Colonic mucosa (tissue), 4 donors: ENCODE results near the gene AGO4. TPM values are rescaled to one million over a fixed set of nuclear protein-coding genes. Genes with fewer than 3 reads are reported as not detected.
"Not testable (repeated sequence)": the region's sequence is repeated elsewhere in the genome, so short reads cannot be mapped to it uniquely, and the experiment has no call there.

ENCODE experiments used
- DNase-seq: peaks from one replicate; pipeline ENCODE4 v3.0.0-alpha.2; 2020
- H3K27ac ChIP-seq: fragments of 200-600 bp; one replicate; pipeline ENCODE4 v1.8.0; 2021
- H3K27me3 ChIP-seq: fragments of 200-600 bp; one replicate; pipeline ENCODE4 v1.8.0; 2021
- H3K36me3 ChIP-seq: fragments of 200-600 bp; one replicate; pipeline ENCODE4 v1.8.0; 2021
- H3K4me1 ChIP-seq: fragments of 200-600 bp; one replicate; pipeline ENCODE4 v1.8.0; 2021; ENCODE audit warnings: mild to moderate bottlenecking
- H3K4me3 ChIP-seq: fragments of 200-600 bp; one replicate; pipeline ENCODE4 v1.8.0; 2021
- H3K9ac ChIP-seq, 2 donors: one replicate each; pipeline ENCODE4 v1.7.0; 2013; ENCODE audit warnings: control low read depth in 2 of 2, low read depth in 2 of 2, low read length in 2 of 2
- H3K9me3 ChIP-seq: fragments of 200-600 bp; one replicate; pipeline ENCODE4 v1.8.0; 2021
- intact Hi-C: fragments of 100-400 bp; cut with DNase I; formaldehyde crosslinking; loops from one replicate; pipeline ENCODE4 v1.14.1; 2022
- total RNA-seq, 2 donors: library from RNA; stranded (reverse); fragmentation: NEBNext Ultra II Directional in 1 of 2; extraction: Animal tissue kit (Norgen Biotek cat#: 25700) in 1 of 2; gene quantifications; one replicate each; pipeline ENCODE4 v1.2.1, GENCODE V29; 2021
- TF ChIP-seq, protein P1 (sequence below): fragments of 200-600 bp; IDR thresholded peaks from one replicate; pipeline ENCODE4 v1.8.0; 2022; ENCODE audit warnings: antibody characterized with exemption, mild to moderate bottlenecking
- donor health status: healthy.
- donor health status: DM: no; HTN: no; CAD: no.
- donor health status: DM: no; HTN: no; CAD: no.

The AGO4 gene
- total RNA-seq, 2 donors from 2014 or later, result 7.4 to 17.5 TPM

- Histone ChIP-seq H3K4me1 (no peaks in the 10 kb centered on the region), H3K27ac (peak overlapping the region; percentile 76), H3K9ac (peak overlapping the region; percentile 64 to 76), H3K36me3 (no peaks in the 10 kb centered on the region), H3K9me3 (no peaks in the 10 kb centered on the region), H3K27me3 (no peaks in the 10 kb centered on the region), H3K4me3 (peak overlapping the region; percentile 92)
- intact Hi-C loops, result no loop called here
- TF ChIP-seq, protein P1, sequence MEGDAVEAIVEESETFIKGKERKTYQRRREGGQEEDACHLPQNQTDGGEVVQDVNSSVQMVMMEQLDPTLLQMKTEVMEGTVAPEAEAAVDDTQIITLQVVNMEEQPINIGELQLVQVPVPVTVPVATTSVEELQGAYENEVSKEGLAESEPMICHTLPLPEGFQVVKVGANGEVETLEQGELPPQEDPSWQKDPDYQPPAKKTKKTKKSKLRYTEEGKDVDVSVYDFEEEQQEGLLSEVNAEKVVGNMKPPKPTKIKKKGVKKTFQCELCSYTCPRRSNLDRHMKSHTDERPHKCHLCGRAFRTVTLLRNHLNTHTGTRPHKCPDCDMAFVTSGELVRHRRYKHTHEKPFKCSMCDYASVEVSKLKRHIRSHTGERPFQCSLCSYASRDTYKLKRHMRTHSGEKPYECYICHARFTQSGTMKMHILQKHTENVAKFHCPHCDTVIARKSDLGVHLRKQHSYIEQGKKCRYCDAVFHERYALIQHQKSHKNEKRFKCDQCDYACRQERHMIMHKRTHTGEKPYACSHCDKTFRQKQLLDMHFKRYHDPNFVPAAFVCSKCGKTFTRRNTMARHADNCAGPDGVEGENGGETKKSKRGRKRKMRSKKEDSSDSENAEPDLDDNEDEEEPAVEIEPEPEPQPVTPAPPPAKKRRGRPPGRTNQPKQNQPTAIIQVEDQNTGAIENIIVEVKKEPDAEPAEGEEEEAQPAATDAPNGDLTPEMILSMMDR, result peak; percentile 14
- peak; percentile 93 for DNase-seq
These were observed 38.5 kb upstream of the AGO4 start for GRCh38 chr1:35769188-35769758.

DNA sequence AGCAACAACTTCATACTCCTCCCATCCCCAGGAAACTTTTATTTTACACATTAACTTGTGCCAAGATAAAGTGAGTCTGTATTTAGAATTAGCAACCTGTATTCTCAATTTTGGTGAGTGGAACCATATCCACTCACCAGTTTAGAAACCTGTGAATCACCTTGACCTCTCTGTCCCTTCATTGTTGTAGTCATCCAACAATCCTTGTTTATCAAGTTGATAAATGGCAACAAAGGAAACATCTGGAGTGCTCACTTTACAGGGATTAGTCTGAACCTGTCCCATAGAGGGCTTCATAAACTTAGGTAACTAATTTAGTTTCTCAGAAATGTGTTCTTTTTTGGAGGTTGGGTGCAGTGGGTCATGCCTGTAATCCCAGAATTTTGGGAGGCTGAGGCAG lies 34.1 kb upstream of the AGO4 start:
- Histone ChIP-seq H3K9me3 (no peaks in the 10 kb centered on the region), H3K9ac (no peak overlapping the region), H3K4me3 (no peak overlapping the region), H3K36me3 (no peaks in the 10 kb centered on the region), H3K4me1 (no peaks in the 10 kb centered on the region), H3K27me3 (no peaks in the 10 kb centered on the region), H3K27ac (no peak overlapping the region)
- intact Hi-C loops, result loop anchor here (5.0 kb wide), 2 partner anchors 46 to 206 kb away; no protein-coding TSS in a partner anchor
- no peak for DNase-seq
- TF ChIP-seq, protein P1, result no peak

DNA sequence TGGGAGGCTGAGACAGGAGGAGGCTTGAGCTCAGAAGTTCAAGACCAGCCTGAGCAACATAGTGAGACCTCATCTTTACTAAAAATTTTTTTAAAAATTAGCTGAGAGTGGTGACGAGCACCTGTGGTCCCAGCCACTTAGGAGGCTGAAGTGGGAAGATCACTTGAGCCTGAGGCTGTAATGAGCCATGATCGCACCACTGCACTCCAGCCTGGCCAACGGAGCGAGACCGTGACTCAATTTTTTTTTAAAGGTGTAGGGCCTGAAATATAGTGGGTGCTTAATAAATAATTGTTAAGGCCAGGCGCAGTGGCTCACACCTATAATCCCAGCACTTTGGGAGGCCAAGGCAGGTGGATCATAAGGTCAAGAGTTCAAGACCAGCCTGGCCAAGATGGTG lies 31.6 kb upstream of the AGO4 start:
- H3K9me3 ChIP-seq, H3K4me1 ChIP-seq, DNase-seq, H3K27me3 ChIP-seq, H3K9ac ChIP-seq, intact Hi-C loops, H3K36me3 ChIP-seq, H3K27ac ChIP-seq, H3K4me3 ChIP-seq: not testable (repeated sequence)

DNA sequence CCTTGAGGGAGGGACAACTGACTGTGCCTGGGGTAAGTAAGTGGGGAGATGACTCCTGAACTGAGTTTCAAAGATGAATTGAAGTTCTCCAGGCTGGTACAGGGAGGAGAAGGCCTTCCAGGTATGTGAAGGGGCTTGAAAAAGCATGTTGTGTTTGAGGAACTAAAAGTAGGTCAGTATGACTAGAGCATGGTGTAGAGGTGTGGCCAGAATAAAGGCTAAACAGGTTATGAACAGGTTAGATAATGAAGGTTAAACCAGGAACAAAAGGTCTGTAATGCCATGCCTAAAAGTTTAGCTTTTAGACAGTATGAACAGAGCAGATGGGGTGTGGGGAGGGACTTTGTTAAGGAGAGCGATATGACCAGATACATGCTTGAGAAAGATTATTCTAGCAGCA lies 30.7 kb upstream of the AGO4 start:
- no peak overlapping the region for H3K27ac ChIP-seq
- no peaks in the 10 kb centered on the region for H3K4me1 ChIP-seq
- no peaks in the 10 kb centered on the region for H3K36me3 ChIP-seq
- H3K4me3 ChIP-seq, result no peak overlapping the region
- H3K9me3 ChIP-seq, result no peaks in the 10 kb centered on the region
- no peaks in the 10 kb centered on the region for H3K27me3 ChIP-seq
- TF ChIP-seq, protein P1, result no peak
- H3K9ac ChIP-seq, result no peak overlapping the region
- intact Hi-C loops, result no loop called here
- DNase-seq, result no peak

- TF ChIP-seq, protein P1, result no peak
- intact Hi-C loops, result no loop called here
- no peaks in the 10 kb centered on the region for H3K4me1 ChIP-seq
These were observed 24.7 kb upstream of the AGO4 start for GRCh38 chr1:35783055-35783583.

DNA sequence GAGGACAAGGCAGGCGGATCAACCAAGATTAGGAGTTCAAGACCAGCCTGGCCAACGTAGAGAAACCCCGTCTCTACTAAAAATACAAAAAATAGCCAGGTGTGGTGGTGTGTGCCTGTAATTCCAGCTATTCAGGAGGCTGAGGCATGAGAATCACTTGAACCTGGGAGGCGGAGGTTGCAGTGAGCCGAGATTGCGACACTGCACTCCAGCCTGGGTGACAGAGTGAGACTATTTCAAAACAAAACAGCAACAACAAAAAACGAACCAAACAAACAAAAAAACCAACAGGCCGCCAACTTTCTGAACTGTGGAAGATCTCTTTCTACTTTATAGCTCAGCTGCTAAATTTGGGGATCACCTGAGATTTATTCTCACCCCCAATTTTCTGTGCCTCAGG lies 23.5 kb upstream of the AGO4 start:
- DNase-seq, H3K4me3 ChIP-seq, intact Hi-C loops, H3K9me3 ChIP-seq, H3K27ac ChIP-seq, H3K27me3 ChIP-seq, H3K36me3 ChIP-seq, H3K4me1 ChIP-seq, H3K9ac ChIP-seq: not testable (repeated sequence)

More at GRCh38 chr1:35783055-35783583, 24.7 kb upstream of the AGO4 start:
- no peaks in the 10 kb centered on the region for H3K36me3 ChIP-seq
- H3K9ac ChIP-seq, result no peak overlapping the region
- no peaks in the 10 kb centered on the region for H3K9me3 ChIP-seq
- no peaks in the 10 kb centered on the region for H3K27me3 ChIP-seq
- no peak overlapping the region for H3K4me3 ChIP-seq
- H3K27ac ChIP-seq, result no peak overlapping the region
- no peak for DNase-seq
